Endometrium (tissue), 2 donors: ENCODE results near the gene KIR2DL3.
"Not testable (repeated sequence)": the region's sequence is repeated elsewhere in the genome, so short reads cannot be mapped to it uniquely, and the experiment has no call there.

Experiments used
- FAIRE-seq: peaks from 2 replicates; lab custom pipeline; 2012; peaks lifted over from hg19 to GRCh38; lab: Jason Lieb, UNC
- donor health status: control.
- donor health status: control.

Gene KIR2DL3

DNA sequence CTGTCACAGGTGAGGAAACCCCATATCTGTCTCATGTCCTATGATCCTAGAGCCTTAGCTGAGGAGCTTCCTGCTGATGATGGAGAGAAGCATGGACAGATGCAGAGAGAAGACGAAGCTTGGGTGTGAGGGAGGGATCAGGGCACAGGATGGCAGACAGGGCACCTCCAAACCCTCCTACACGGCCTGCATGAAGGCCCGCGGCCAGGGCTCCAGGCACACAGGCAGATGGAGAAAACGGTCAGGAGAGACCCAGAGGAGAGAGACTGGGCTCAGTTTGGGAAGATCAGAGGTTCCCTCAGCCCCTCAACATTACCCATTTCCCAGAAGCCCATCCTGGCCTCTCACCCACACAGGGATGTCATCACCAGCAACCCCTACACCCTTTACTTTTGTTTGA lies 5.8 kb downstream of the KIR2DL3 start:
- FAIRE-seq: not testable (repeated sequence)

DNA sequence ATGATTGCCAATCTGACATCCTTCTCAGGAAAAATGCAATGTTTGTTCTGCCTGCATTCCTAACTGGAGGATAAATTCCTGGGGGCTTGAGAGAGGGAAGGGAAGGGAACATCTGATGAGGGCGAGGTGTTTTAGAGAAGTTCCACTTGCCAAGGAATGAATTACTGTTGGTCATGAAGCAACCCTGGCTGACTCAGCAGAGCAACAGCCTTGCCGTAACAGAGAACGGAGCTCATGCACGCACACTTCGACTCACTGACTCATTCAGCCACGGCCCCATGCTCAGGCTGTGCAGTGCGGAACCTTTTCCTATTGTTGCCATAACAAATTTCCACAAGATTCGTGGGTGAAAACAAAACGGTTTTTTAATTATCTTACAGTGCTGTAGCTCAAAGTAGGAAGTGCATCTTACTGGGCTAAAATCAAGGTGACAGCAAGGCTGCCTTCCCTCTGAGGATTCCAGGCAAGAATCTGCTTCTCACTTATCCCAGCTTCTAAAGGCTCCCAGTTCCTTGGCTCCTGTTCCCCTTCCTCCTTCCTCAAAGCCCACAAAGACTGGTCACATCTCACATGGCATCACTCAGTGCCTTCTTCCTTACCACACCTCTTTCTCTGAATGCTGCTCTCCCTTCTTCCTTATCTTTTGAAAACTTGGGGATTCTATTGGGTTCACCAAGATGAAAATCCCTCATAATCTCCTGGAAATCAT lies 9.5 kb downstream of the KIR2DL3 start:
- not testable (repeated sequence) for FAIRE-seq

DNA sequence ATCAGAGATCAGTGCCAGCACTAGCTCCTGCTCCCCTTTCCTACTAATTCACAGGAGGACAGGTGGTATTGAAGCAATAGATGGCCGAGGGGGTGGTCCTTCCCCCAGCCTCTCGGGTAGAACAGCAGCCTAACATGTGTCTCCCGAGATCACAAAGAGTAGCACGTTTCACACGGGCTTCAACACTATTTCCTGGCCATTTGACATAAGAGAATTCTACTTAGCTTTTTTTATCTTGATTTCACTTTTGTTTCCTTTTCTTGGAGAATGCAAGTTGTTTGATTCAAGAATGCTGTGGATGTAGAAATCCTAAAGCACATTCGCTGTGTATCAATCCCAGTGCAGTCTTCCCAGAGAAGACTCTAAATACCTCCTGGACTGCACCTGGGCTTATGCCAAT lies 12.0 kb downstream of the KIR2DL3 start:
- FAIRE-seq: not testable (repeated sequence)

DNA sequence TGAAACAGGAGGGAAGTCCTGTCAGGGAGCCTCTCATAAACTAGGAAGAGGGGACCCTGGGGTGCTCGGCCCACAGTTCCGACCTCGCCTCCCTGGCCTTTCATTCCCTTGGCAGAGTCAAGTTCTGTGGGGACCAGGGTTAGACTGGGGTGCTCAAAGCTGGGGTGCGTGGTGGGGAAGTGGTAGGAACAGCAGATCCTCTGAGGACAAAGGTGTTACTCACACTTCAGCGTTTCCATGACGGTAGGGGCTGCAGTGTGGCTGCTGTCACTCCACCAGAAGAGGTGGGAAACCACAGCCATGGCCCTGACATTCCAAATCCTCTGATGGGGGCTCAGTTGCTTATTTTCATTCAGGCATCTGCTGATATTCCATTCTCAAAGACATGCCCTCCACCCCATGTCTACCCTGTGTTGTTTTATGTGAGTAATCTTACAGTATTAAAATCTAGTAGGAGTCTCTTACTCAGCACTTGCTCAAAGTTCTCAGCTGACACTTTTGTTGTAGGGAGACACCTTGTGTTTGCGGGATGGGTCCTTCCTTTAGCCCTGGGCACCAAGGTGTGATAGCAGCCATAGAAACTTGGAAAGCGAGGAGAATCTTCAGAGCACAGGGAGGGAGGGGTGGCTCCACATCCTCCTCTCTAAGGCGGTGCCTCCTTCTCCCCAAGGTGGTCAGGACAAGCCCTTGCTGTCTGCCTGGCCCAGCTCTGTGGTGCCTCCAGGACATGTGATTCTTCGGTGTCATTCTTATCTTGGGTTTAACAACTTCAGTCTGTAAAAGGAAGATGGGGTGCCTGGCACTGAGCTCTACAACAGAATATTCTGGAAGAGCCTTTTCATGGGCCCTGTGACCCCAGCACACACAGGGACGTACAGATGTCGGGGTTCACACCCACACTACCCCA lies 18.1 kb downstream of the KIR2DL3 start:
- not testable (repeated sequence) for FAIRE-seq

DNA sequence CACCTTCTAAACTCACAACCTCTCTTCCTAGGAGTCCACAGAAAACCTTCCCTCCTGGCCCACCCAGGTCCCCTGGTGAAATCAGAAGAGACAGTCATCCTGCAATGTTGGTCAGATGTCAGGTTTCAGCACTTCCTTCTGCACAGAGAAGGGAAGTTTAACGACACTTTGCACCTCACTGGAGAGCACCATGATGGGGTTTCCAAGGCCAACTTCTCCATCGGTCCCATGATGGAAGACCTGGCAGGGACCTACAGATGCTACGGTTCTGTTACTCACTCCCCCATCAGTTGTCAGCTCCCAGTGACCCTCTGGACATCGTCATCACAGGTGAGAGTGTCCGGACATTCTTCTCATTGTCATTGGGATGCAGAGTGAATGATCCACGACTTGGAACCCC lies 20.3 kb downstream of the KIR2DL3 start:
- not testable (repeated sequence) for FAIRE-seq

DNA sequence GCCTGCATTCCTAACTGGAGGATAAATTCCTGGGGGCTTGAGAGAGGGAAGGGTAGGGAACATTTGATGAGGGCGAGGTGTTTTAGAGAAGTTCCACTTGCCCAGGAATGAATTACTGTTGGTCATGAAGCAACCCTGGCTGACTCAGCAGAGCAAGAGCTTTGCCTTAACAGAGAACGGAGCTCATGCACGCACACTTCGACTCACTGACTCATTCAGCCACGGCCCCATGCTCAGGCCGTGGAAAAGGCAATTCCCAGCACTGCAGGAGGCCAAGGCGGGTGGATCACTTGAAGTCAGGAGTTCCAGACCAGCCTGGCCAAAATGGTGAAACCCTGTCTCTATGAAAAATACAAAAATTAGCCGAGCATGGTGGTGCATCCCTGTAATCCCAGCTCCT lies 25.9 kb downstream of the KIR2DL3 start:
- not testable (repeated sequence) for FAIRE-seq

DNA sequence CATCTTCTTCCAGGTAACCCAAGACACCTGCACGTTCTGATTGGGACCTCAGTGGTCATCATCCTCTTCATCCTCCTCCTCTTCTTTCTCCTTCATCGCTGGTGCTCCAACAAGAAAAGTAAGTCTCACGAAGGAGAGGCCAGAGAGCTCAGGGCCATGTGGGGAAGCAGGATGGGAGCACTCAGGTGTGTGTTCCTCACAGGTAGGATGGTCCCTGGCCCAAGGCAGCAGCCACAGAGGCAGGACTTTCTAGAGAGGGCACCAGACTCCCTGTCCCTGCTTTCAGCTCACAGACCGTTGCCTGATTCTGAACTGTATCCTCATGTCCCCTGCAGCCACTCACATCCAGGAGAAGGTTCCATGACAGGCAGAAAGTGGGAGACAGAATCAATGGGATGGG lies 28.2 kb downstream of the KIR2DL3 start:
- not testable (repeated sequence) for FAIRE-seq

DNA sequence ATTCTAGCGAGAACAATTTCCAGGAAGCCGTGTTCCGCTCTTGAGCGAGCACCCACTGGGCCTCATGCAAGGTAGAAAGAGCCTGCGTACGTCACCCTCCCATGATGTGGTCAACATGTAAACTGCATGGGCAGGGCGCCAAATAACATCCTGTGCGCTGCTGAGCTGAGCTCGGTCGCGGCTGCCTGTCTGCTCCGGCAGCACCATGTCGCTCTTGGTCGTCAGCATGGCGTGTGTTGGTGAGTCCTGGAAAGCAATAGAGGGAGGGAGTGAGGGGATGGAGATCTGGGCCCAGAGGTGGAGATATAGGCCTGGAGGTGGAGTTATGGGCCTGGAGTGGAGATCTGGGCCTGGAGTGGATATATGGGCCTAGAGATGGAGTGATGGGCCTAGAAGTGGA lies 31.3 kb downstream of the KIR2DL3 start, which contains the start of gene KIR2DL1:
TSS of gene KIR2DL1 (plus strand) at position 148 of the 400 bp plus-strand sequence. CDS start at position 206, 58 bp downstream.
- not testable (repeated sequence) for FAIRE-seq

DNA sequence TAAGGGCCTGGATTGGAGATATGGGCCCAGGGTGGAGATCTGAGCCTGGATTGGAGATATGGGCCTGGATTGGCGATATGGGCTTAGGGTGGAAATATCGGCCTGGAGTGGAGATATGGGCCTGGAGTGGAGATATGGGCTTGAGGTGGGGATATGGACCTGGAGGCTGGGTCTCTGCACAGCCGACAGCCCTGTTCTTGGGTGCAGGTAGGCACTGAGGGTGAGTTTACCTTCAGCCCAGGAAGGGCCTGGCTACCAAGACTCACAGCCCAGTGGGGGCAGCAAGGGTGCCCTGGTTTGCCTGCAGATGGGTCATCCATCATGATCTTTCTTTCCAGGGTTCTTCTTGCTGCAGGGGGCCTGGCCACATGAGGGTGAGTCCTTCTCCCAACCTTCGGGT lies 32.2 kb downstream of the KIR2DL3 start:
- FAIRE-seq: not testable (repeated sequence)

DNA sequence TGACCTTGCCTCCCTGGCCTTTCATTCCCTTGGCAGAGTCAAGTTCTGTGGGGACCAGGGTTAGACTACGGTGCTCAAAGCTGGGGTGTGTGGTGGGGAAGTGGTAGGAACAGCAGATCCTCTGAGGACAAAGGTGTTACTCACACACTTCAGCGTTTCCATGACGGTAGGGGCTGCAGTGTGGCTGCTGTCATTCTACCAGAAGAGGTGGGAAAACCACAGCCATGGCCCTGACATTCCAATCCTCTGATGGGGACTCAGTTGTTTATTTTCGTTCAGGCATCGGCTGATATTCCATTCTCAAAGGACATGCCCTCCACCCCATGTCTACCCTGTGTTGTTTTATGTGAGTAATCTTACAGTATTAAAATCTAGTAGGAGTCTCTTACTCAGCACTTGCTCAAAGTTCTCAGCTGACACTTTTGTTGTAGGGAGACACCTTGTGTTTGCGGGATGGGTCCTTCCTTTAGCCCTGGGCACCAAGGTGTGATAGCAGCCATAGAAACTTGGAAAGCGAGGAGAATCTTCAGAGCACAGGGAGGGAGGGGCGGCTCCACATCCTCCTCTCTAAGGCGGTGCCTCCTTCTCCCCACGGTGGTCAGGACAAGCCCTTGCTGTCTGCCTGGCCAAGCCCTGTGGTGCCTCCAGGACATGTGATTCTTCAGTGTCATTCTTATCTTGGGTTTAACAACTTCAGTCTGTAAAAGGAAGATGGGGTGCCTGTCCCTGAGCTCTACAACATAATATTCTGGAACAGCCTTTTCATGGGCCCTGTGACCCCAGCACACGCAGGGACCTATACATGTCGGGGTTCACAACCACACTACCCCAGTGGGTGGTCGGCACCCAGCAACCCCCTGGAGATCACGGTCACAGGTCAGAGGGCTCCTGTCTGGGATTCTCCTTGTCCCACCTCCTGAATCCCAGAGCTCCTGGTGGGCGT lies 33.0 kb downstream of the KIR2DL3 start:
- FAIRE-seq: not testable (repeated sequence)

DNA sequence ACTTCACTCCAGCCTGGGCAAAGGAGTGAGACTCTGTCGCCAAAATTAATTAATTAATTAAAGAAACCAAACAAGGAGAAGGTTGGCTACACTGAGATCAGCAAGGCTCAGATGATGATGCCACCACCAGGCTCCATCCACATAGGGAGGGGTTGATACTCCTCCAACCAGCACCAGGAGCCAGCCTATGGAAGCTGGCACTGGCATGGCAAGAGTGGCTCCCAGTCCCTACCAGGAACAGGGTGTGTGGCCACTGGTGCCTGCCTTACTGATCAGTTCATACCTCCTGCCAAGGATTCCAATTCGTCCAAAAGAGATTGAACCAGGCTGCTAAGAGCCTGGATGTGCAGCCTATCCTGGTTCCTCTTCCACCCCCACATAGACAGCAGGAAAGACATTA lies 34.4 kb downstream of the KIR2DL3 start:
- FAIRE-seq: not testable (repeated sequence)

DNA sequence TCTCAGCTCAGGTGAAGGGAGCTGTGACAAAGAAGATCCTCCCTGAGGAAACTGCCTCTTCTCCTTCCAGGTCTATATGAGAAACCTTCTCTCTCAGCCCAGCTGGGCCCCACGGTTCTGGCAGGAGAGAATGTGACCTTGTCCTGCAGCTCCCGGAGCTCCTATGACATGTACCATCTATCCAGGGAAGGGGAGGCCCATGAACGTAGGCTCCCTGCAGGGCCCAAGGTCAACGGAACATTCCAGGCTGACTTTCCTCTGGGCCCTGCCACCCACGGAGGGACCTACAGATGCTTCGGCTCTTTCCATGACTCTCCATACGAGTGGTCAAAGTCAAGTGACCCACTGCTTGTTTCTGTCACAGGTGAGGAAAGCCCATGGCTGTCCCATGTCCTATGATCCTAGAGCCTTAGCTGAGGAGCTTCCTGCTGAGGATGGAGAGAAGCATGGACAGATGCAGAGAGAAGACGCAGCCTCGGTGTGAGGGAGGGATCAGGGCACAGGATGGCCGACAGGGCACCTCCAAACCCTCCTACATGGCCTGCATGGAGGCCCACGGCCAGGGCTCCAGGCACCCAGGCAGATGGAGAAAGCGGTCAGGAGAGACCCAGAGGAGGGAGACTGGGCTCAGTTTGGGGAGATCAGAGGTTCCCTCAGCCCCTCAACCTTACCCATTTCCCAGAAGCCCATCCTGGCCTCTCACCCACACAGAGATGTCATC lies 36.9 kb downstream of the KIR2DL3 start:
- not testable (repeated sequence) for FAIRE-seq

DNA sequence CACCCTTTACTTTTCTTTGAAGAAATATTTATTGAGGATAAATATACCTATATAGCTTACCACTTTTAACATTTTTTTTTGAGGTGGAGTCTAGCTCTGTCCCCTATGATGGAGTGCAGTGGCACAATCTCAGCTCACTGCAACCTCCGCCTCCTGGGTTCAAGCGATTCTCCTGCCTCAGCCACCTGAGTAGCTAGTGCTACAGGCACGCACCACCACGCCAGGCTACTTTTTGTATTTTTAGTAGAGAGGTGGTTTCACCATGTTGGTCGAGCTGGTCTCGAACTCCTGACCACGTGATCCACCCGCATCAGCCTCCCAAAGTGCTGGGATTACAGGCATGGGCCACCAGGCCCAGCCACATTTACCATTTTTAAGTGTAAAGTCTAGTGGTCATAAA lies 37.5 kb downstream of the KIR2DL3 start:
- FAIRE-seq: not testable (repeated sequence)

DNA sequence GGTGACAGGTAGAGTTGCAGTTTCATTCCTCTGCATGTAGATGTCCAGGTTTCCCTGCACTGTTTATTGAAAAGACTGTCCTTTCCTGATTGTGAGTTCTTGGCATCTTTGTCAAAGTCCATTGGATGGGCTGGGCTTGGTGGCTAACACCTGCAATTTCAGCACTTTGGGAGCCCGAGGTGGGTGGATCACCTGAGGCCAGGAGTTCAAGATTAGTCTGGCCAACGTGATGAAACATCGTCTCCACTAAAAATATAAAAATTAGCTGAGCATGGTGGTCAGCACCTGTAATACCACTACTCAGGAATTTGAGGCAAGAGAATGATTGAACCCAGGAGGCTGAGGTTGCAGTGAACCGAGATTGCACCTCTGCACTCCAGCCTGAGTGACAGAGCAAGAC lies 39.5 kb downstream of the KIR2DL3 start:
- FAIRE-seq: not testable (repeated sequence)

DNA sequence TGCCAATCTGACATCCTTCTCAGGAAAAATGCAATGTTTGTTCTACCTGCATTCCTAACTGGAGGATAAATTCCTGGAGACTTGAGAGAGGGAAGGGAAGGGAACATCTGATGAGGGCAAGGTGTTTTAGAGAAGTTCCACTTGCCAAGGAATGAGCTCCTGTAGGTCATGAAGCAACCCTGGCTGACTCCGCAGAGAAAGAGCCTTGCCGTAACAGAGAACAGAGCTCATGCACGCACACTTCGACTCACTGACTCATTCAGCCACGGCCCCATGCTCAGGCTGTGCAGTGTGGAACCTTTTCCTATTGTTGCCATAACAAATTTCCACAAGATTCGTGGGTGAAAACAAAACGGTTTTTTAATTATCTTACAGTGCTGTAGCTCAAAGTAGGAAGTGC lies 40.6 kb downstream of the KIR2DL3 start:
- not testable (repeated sequence) for FAIRE-seq

DNA sequence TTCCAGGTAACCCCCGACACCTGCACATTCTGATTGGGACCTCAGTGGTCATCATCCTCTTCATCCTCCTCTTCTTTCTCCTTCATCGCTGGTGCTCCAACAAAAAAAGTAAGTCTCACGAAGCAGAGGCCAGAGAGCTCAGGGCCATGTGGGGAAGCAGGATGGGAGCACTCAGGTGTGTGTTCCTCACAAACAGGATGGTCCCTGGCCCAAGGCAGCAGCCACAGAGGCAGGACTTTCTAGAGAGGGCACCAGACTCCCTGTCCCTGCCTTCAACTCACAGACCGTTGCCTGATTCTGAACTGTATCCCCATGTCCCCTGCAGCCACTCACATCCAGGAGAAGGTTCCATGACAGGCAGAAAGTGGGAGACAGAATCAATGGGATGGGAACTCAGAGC lies 44.6 kb downstream of the KIR2DL3 start:
- not testable (repeated sequence) for FAIRE-seq

DNA sequence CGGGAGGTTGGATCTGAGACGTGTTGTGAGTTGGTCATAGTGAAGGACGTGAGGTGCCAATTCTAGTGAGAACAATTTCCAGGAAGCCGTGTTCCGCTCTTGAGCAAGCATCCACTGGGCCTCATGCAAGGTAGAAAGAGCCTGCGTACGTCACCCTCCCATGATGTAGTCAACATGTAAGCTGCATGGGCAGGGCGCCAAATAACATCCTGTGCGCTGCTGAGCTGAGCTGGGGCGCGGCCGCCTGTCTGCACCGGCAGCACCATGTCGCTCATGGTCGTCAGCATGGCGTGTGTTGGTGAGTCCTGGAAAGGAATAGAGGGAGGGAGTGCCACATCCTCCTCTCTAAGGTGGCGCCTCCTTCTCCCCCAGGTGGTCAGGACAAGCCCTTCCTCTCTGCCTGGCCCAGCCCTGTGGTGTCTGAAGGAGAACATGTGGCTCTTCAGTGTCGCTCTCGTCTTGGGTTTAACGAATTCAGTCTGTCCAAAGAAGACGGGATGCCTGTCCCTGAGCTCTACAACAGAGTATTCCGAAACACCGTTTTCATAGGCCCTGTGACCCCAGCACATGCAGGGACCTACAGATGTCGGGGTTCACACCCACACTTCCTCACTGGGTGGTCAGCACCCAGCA lies 47.9 kb downstream of the KIR2DL3 start:
- FAIRE-seq: not testable (repeated sequence)

DNA sequence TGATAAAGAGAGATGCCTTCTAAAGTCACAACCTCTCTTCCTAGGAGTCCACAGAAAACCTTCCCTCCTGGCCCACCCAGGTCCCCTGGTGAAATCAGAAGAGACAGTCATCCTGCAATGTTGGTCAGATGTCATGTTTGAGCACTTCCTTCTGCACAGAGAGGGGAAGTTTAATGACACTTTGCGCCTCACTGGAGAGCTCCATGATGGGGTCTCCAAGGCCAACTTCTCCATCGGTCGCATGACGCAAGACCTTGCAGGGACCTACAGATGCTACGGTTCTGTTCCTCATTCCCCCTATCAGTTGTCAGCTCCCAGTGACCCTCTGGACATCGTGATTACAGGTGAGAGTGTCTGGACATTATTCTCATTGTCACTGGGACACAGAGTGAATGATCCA lies 49.8 kb downstream of the KIR2DL3 start:
- FAIRE-seq: not testable (repeated sequence)

DNA sequence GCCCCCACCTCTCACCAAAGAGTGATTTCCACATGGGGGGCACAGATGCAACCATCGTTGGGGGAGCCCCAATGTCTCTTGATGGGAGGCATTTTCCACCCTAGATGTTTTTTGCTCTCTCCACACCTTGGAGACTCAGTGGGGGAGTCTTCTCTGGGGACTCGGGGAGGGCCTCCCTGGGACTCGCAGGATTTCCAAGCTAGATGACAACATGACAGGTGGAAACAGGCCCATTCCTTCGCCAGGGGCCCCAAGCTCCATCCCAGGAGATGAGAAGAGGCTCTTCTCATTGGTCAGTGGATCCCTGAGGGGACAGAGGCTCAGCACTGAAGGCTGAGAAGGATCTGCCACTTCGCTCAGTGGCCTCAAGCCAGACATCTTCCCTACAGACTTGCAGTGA lies 52.4 kb downstream of the KIR2DL3 start:
- FAIRE-seq: no peak

DNA sequence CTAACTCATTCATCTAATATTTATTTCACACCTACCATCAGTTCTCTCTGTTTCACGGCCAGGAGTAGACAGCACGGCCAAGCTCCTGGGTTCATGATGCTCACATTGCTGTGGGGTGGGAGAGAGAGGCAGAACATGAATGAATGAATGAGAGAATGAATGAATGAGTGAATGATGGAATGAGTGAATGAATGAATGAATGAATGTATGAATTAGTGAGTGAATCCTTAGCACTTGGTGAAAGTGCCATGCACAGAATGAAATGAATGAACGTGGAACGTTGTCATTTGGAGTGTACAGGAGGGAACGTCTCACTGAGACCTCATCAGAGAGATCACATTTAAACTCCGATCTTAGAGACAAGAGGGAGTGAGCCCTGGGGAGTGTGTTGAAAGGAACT lies 53.2 kb downstream of the KIR2DL3 start:
- FAIRE-seq: no peak

DNA sequence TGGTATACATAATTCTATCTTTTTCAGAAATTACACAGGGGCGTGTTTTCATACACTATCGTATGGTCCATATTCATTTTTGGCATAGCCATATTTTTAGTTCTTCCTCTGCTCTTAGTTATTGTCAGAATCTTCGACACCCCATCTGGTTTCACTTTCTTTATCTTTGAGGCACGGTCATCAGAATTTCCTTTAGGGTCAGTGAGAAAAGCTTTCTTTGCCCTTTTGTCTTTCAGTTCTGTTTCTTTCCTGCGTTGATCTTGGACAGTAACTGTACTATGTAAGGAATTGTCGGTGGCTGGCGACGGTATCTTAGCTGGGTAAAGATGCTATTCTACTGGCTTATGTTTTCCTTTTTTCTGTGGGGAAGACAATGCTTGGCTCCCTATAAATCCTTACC lies 54.5 kb downstream of the KIR2DL3 start:
- FAIRE-seq: no peak
